GM23338 (cell line): ENCODE results near the gene SMIM44.

Experiments used
- CREB1 ChIP-seq: fragments of 250-450 bp; sonication (Bioruptor Pico); IDR thresholded peaks from 2 replicates; pipeline ENCODE4 v1.5.0; 2020; ENCODE audit warnings: low read depth, mild to moderate bottlenecking, moderate library complexity
- ETS1 ChIP-seq: IDR thresholded peaks from 2 replicates; pipeline ENCODE4 v1.6.1; 2016; ENCODE audit warnings: antibody characterized with exemption
- EZH2 ChIP-seq: fragments of 200-600 bp; sonication (generic); IDR thresholded peaks from one replicate; pipeline ENCODE4 v1.8.0; 2017; ENCODE audit warnings: antibody characterized with exemption, mild to moderate bottlenecking, low read depth; ENCODE audit not compliant: unreplicated experiment
- EZH2phosphoT487 ChIP-seq: fragments of 200-600 bp; sonication (generic); IDR thresholded peaks from one replicate; pipeline ENCODE4 v1.8.1; 2018; ENCODE audit warnings: antibody characterized with exemption; ENCODE audit not compliant: unreplicated experiment
- JUNB ChIP-seq: IDR thresholded peaks from one replicate; pipeline ENCODE4 v1.6.1; 2016; ENCODE audit warnings: antibody characterized with exemption; ENCODE audit not compliant: unreplicated experiment
- NANOG ChIP-seq: IDR thresholded peaks from 2 replicates; pipeline ENCODE4 v1.6.1; 2016; ENCODE audit warnings: antibody characterized with exemption, borderline replicate concordance
- POLR2AphosphoS5 ChIP-seq: IDR thresholded peaks from 2 replicates; pipeline ENCODE4 v1.6.1; 2016; ENCODE audit warnings: antibody characterized with exemption, low read depth
- STAT1 ChIP-seq: IDR thresholded peaks from one replicate; pipeline ENCODE4 v1.6.1; 2016; ENCODE audit warnings: antibody characterized with exemption; ENCODE audit not compliant: unreplicated experiment
- ZNF114 ChIP-seq: fragments of 250-450 bp; sonication (Bioruptor Pico); IDR thresholded peaks from 2 replicates; pipeline ENCODE4 v1.5.0; 2020; ENCODE audit warnings: mild to moderate bottlenecking, moderate library complexity
- ZNF331 ChIP-seq: fragments of 250-450 bp; sonication (Bioruptor Pico); IDR thresholded peaks from 2 replicates; pipeline ENCODE4 v1.5.0; 2020; ENCODE audit warnings: low read depth, mild to moderate bottlenecking, moderate library complexity
- ZNF462 ChIP-seq: fragments of 250-450 bp; sonication (Bioruptor Pico); IDR thresholded peaks from 2 replicates; pipeline ENCODE4 v1.5.0; 2020; ENCODE audit warnings: mild to moderate bottlenecking, moderate library complexity
- TF ChIP-seq, protein P1 (sequence below), 2 experiments: fragments of 200-600 bp in 1 of 2; sonication (generic) in 1 of 2; conservative IDR thresholded peaks; 2 replicates each; pipeline versions ENCODE4 v1.5.1 to v1.6.1; 2016 to 2017; ENCODE audit warnings: antibody characterized with exemption in 2 of 2, low read depth in 2 of 2, mild to moderate bottlenecking in 2 of 2, moderate library complexity in 1 of 2
- TF ChIP-seq, protein P2 (sequence below): IDR thresholded peaks from one replicate; pipeline ENCODE4 v1.6.1; 2018; ENCODE audit warnings: antibody characterized with exemption; ENCODE audit not compliant: unreplicated experiment

- TF ChIP-seq, protein P1, sequence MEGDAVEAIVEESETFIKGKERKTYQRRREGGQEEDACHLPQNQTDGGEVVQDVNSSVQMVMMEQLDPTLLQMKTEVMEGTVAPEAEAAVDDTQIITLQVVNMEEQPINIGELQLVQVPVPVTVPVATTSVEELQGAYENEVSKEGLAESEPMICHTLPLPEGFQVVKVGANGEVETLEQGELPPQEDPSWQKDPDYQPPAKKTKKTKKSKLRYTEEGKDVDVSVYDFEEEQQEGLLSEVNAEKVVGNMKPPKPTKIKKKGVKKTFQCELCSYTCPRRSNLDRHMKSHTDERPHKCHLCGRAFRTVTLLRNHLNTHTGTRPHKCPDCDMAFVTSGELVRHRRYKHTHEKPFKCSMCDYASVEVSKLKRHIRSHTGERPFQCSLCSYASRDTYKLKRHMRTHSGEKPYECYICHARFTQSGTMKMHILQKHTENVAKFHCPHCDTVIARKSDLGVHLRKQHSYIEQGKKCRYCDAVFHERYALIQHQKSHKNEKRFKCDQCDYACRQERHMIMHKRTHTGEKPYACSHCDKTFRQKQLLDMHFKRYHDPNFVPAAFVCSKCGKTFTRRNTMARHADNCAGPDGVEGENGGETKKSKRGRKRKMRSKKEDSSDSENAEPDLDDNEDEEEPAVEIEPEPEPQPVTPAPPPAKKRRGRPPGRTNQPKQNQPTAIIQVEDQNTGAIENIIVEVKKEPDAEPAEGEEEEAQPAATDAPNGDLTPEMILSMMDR (conservative IDR thresholded peaks at IDR 0.05; ENCODE audit: low read depth in 2 of 2): no peak
- TF ChIP-seq POLR2AphosphoS5 (no peak), CREB1 (CRISPR knock-in tag) (no peak), EZH2 (no peak), NANOG (no peak), ETS1 (no peak), JUNB (no peak), EZH2phosphoT487 (no peak), STAT1 (no peak), ZNF114 (CRISPR knock-in tag) (no peak), ZNF331 (no peak), ZNF462 (CRISPR knock-in tag) (no peak)
- TF ChIP-seq, protein P2, sequence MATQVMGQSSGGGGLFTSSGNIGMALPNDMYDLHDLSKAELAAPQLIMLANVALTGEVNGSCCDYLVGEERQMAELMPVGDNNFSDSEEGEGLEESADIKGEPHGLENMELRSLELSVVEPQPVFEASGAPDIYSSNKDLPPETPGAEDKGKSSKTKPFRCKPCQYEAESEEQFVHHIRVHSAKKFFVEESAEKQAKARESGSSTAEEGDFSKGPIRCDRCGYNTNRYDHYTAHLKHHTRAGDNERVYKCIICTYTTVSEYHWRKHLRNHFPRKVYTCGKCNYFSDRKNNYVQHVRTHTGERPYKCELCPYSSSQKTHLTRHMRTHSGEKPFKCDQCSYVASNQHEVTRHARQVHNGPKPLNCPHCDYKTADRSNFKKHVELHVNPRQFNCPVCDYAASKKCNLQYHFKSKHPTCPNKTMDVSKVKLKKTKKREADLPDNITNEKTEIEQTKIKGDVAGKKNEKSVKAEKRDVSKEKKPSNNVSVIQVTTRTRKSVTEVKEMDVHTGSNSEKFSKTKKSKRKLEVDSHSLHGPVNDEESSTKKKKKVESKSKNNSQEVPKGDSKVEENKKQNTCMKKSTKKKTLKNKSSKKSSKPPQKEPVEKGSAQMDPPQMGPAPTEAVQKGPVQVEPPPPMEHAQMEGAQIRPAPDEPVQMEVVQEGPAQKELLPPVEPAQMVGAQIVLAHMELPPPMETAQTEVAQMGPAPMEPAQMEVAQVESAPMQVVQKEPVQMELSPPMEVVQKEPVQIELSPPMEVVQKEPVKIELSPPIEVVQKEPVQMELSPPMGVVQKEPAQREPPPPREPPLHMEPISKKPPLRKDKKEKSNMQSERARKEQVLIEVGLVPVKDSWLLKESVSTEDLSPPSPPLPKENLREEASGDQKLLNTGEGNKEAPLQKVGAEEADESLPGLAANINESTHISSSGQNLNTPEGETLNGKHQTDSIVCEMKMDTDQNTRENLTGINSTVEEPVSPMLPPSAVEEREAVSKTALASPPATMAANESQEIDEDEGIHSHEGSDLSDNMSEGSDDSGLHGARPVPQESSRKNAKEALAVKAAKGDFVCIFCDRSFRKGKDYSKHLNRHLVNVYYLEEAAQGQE: no peak
Measured at GRCh38 chr19:3527238-3527910, 44.1 kb upstream of the SMIM44 start.
